K562 (cell line): ENCODE results near the gene PCDHGA8. TPM values are rescaled to one million over a fixed set of nuclear protein-coding genes. Genes with fewer than 3 reads are reported as not detected.
"Not testable (repeated sequence)": the region's sequence is repeated elsewhere in the genome, so short reads cannot be mapped to it uniquely, and the experiment has no call there.

Experiments used
- ATAC-seq: fragments of 200-7000 bp; cut with Tn5 transposase; 3 replicates; pipeline ENCODE4 v1.9.1; 2020; ENCODE audit warnings: moderate library complexity
- BruUV-seq: library from RNA; stranded (reverse); fragments of 400-500 nt; replicated peaks from 2 replicates; lab custom pipeline; 2021; lab: Mats Ljungman, UMichigan
- CTCF ChIA-PET: fragments of 300-600 bp; formaldehyde crosslinking; extraction: SDS; loops from one replicate; lab custom pipeline; 2021; ENCODE audit warnings: low intra/inter-chr PET ratio; lab: Yijun Ruan, JAX
- POLR2A ChIA-PET: fragments of 300-600, 350-650 bp; sonication (Branson Sonifier 250); formaldehyde crosslinking; extraction: SDS; loops from one replicate; lab custom pipeline; 2021; ENCODE audit warnings: antibody characterized with exemption, inconsistent platforms; lab: Yijun Ruan, JAX
- DNase-seq, 4 experiments: peaks; one replicate each; pipeline versions ENCODE4 v3.0.0 to v3.0.0-alpha.2; 2011 to 2018; ENCODE audit warnings: low spot score in 3 of 4, mixed read lengths in 3 of 4; ENCODE audit errors: extremely low read depth in 1 of 4
- FAIRE-seq: peaks from 2 replicates; lab custom pipeline; 2011; peaks lifted over from hg19 to GRCh38; lab: Jason Lieb, UNC
- H2AFZ ChIP-seq: 2 replicates; pipeline ENCODE4 v1.6.0; 2011; ENCODE audit warnings: low read depth, low read length, control low read depth, inconsistent platforms
- H3K27ac ChIP-seq: fragments of 200-600 bp; 3 replicates; pipeline ENCODE4 v1.8.0; 2011; ENCODE audit warnings: low read depth, mild to moderate bottlenecking, control low read depth, inconsistent platforms, low read length, moderate library complexity, mixed read lengths; ENCODE audit errors: extremely low read depth
- H3K27me3 ChIP-seq, 2 experiments: fragments of 300-600 bp in 1 of 2; 2 replicates in 1 of 2; 3 replicates in 1 of 2; pipeline versions ENCODE4 v1.6.0 to v1.8.0; 2011; ENCODE audit warnings: inconsistent platforms in 2 of 2, low read length in 2 of 2, mild to moderate bottlenecking in 1 of 2, mixed read lengths in 1 of 2, moderate library complexity in 1 of 2; ENCODE audit not compliant: control insufficient read depth in 2 of 2, insufficient read depth in 2 of 2
- H3K36me3 ChIP-seq: fragments of 300-600 bp; 3 replicates; pipeline ENCODE4 v1.8.0; 2011; ENCODE audit warnings: mild to moderate bottlenecking, low read length, inconsistent platforms; ENCODE audit not compliant: control insufficient read depth, insufficient read depth
- H3K4me1 ChIP-seq, 2 experiments: fragments of 200-600 bp in 1 of 2; replicated peaks in 1 of 2; 2 replicates in 1 of 2; 3 replicates in 1 of 2; pipeline versions ENCODE4 v1.5.1 to v1.8.0; 2011; ENCODE audit warnings: inconsistent platforms in 2 of 2, low read length in 2 of 2, mild to moderate bottlenecking in 1 of 2, mixed read lengths in 1 of 2, moderate library complexity in 1 of 2; ENCODE audit not compliant: control insufficient read depth in 2 of 2, insufficient read depth in 2 of 2
- H3K4me2 ChIP-seq: 2 replicates; pipeline ENCODE4 v1.6.1; 2011; ENCODE audit warnings: low read length, control low read depth, inconsistent platforms, mixed read lengths; ENCODE audit not compliant: insufficient read depth
- H3K4me3 ChIP-seq: fragments of 200-600 bp; sonication (generic), shearing (Covaris generic); 2 replicates; pipeline ENCODE4 v1.5.1; 2016; ENCODE audit warnings: control low read depth, inconsistent platforms
- H3K79me2 ChIP-seq: fragments of 200-600 bp; 3 replicates; pipeline ENCODE4 v1.8.0; 2011; ENCODE audit warnings: low read length, inconsistent platforms; ENCODE audit not compliant: control insufficient read depth, insufficient read depth
- H3K9ac ChIP-seq, 2 experiments: 2 replicates each; pipeline versions ENCODE4 v1.6.0 to v1.6.1; 2011; ENCODE audit warnings: low read depth in 2 of 2, low read length in 2 of 2, control low read depth in 1 of 2, inconsistent platforms in 1 of 2, mild to moderate bottlenecking in 1 of 2, mixed read lengths in 1 of 2; ENCODE audit not compliant: insufficient read depth in 1 of 2
- H3K9me1 ChIP-seq: one replicate; pipeline ENCODE4 v1.6.0; 2011; ENCODE audit warnings: inconsistent platforms, mild to moderate bottlenecking, low read length, moderate library complexity; ENCODE audit not compliant: control insufficient read depth, insufficient read depth
- H3K9me3 ChIP-seq: replicated peaks from 2 replicates; pipeline ENCODE4 v1.5.1; 2011; ENCODE audit warnings: low read depth, low read length, inconsistent platforms; ENCODE audit not compliant: control insufficient read depth, insufficient read depth
- H4K20me1 ChIP-seq: replicated peaks from 2 replicates; pipeline ENCODE4 v1.6.1; 2011; ENCODE audit warnings: low read length, inconsistent platforms, mixed read lengths; ENCODE audit not compliant: control insufficient read depth, insufficient read depth
- CTCFL ChIP-seq: IDR thresholded peaks from 2 replicates; pipeline ENCODE4 v1.6.1; 2011; ENCODE audit warnings: borderline replicate concordance, low read depth, mild to moderate bottlenecking, moderate library complexity, low read length; ENCODE audit not compliant: insufficient read depth, poor library complexity, severe bottlenecking
- GABPB1 ChIP-seq: sonication (generic); formaldehyde crosslinking; IDR thresholded peaks from 2 replicates; pipeline ENCODE4 v1.8.0; 2022; ENCODE audit warnings: mild to moderate bottlenecking, missing genetic modification reagents
- MTA1 ChIP-seq: fragments of 450-650 bp; IDR thresholded peaks from 2 replicates; pipeline ENCODE4 v1.6.1; 2017; ENCODE audit warnings: borderline replicate concordance
- PKNOX1 ChIP-seq: fragments of 450-650 bp; IDR thresholded peaks from 2 replicates; pipeline ENCODE4 v1.6.1; 2016
- ZBTB8A ChIP-seq: fragments of 450-650 bp; IDR thresholded peaks from 2 replicates; pipeline ENCODE4 v1.6.1; 2018; ENCODE audit warnings: mild to moderate bottlenecking, moderate library complexity; ENCODE audit not compliant: partially characterized antibody
- WGBS: fragments of 100-300 bp; shearing (Covaris generic); methylation state at CpG from one replicate; pipeline ENCODE4 v1.1.6; 2016; ENCODE audit warnings: low coverage, mixed read lengths; ENCODE audit not compliant: insufficient coverage; ENCODE audit errors: missing lambda C conversion rate; 5-methylcytosine and 5-hydroxymethylcytosine counted together
- in situ Hi-C: fragments of 300-500 bp; cut with MboI; formaldehyde crosslinking; loops from 4 replicates; pipeline ENCODE4 v1.15.0; 2018; ENCODE audit warnings: inconsistent platforms, mixed read lengths
- intact Hi-C: fragments of 100-400 bp; cut with micrococcal nuclease; formaldehyde crosslinking; loops from 2 replicates; pipeline ENCODE4 v1.14.2; 2022
- polyA plus RNA-seq, 8 experiments: library from polyadenylated mRNA; depleted of rRNA in 4 of 8; stranded (reverse) in 5 of 8; unstranded in 3 of 8; fragments of >200 nt; fragmentation: Nextera tagmentation in 2 of 8; fragmentation: Illumina TruSeq in 1 of 8; extraction: Ambion mirVana in 2 of 8; extraction: Trizol in 1 of 8; gene quantifications; 2 replicates each; pipeline versions ENCODE4 v1.2.1 to v1.2.3, GENCODE V29; 2011 to 2014; ENCODE audit warnings: inconsistent platforms in 1 of 8, missing spikeins in 1 of 8
- total RNA-seq, 7 experiments: library from RNA; depleted of rRNA in 6 of 7; stranded (reverse); fragments of >200 nt in 6 of 7; fragmentation: Illumina TruSeq in 2 of 7; extraction: Trizol in 2 of 7; gene quantifications; 2 replicates each; pipeline versions ENCODE4 v1.2.1 to v1.2.3, GENCODE V29; 2011 to 2021; ENCODE audit warnings: low replicate concordance in 1 of 7
- TF ChIP-seq, protein P1 (sequence below), 3 experiments: IDR thresholded peaks in 2 of 3; conservative IDR thresholded peaks in 1 of 3; 2 replicates each; pipeline ENCODE4 v1.5.1; 2011 to 2012; ENCODE audit warnings: low read length in 3 of 3, mild to moderate bottlenecking in 3 of 3, control low read depth in 2 of 3, improper control_type of control experiment in 1 of 3, inconsistent platforms in 1 of 3, low read depth in 1 of 3, mixed read lengths in 1 of 3, moderate library complexity in 1 of 3; ENCODE audit not compliant: insufficient read depth in 2 of 3

PCDHGA8 gene
- total and polyA plus RNA-seq, 9 of the 15 experiments (the other 6 are each of a cell fraction or from before 2014, with no cell fraction given) = 0.04 to 0.11 (median 0.07) TPM; not detected in 2

DNA sequence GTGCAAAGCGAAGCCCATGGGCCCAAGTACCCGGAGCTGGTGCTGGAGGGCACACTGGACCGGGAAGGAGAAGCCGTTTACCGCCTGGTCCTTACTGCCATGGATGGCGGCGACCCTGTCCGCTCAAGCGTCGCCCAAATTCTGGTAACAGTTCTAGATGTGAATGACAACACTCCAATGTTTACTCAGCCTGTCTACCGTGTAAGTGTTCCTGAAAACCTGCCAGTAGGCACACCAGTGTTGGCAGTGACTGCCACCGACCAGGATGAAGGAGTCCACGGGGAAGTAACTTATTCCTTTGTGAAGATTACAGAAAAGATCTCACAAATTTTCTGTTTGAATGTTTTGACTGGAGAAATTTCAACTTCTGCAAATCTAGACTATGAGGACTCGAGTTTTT lies 17.8 kb upstream of the PCDHGA8 start:
- WGBS = 6% methylated on average over 14 of the region's 14 CpGs
- H3K79me2 ChIP-seq = no peaks in the 10 kb centered on the region
- H2AFZ ChIP-seq = no peak overlapping the region
- H3K9me1 ChIP-seq = no peaks in the 10 kb centered on the region
- H3K4me1 ChIP-seq = peaks cover 0 to 7% of the 10 kb centered on the region in 2 experiments; a peak in 1 of 5 replicates
- H4K20me1 ChIP-seq = no peaks in the 10 kb centered on the region
- intact Hi-C loops = loop anchor here (5.0 kb wide), 1 partner anchor 47 kb away; no protein-coding TSS in a partner anchor
- CTCF ChIA-PET = interaction anchor here (1.3 kb wide), 1 partner anchor 140 kb away, joined by 3 read pairs; no protein-coding TSS in a partner anchor
- no peak for FAIRE-seq
- no TSS peak for BruUV-seq
- DNase-seq = no peak
- in situ Hi-C loops = no loop called here
- H3K4me3 ChIP-seq = no peak overlapping the region
- peaks cover 4 to 38% of the 10 kb centered on the region in 2 experiments; a peak in 4 of 5 replicates for H3K27me3 ChIP-seq
- POLR2A ChIA-PET = interaction anchor here (0.6 kb wide), 1 partner anchor 206 kb away, joined by 5 read pairs; no protein-coding TSS in a partner anchor
- H3K9ac ChIP-seq = no peak overlapping the region
- H3K27ac ChIP-seq = no peak overlapping the region
- TF ChIP-seq ZBTB8A (no peak), MTA1 (no peak), GABPB1 (CRISPR knock-in tag) (no peak)
- H3K9me3 ChIP-seq = no peaks in the 10 kb centered on the region
- no peak for ATAC-seq
- H3K36me3 ChIP-seq = no peaks in the 10 kb centered on the region
- H3K4me2 ChIP-seq = no peak overlapping the region

GRCh38 chr5:141375444-141376155 lies 16.8 kb upstream of the PCDHGA8 start:
- H3K27me3 ChIP-seq = peaks cover 4 to 32% of the 10 kb centered on the region in 2 experiments; a peak in 4 of 5 replicates
- POLR2A ChIA-PET, H3K4me2 ChIP-seq, H3K36me3 ChIP-seq, BruUV-seq, H3K4me1 ChIP-seq, CTCF ChIA-PET, H3K79me2 ChIP-seq, H3K4me3 ChIP-seq, H3K27ac ChIP-seq, FAIRE-seq, intact Hi-C loops, H4K20me1 ChIP-seq, H3K9ac ChIP-seq, in situ Hi-C loops, H3K9me1 ChIP-seq, H2AFZ ChIP-seq, H3K9me3 ChIP-seq: not testable (repeated sequence)
- ATAC-seq = peak; percentile 72; the same call in 2 of the 3 replicates
- WGBS = 28% methylated on average over 23 of the region's 48 CpGs
- DNase-seq = peak in 1 of 4 experiments; percentile 30
- TF ChIP-seq PKNOX1 = peak; percentile 55
- TF ChIP-seq CTCFL = peak; percentile 40
- TF ChIP-seq, protein P1, sequence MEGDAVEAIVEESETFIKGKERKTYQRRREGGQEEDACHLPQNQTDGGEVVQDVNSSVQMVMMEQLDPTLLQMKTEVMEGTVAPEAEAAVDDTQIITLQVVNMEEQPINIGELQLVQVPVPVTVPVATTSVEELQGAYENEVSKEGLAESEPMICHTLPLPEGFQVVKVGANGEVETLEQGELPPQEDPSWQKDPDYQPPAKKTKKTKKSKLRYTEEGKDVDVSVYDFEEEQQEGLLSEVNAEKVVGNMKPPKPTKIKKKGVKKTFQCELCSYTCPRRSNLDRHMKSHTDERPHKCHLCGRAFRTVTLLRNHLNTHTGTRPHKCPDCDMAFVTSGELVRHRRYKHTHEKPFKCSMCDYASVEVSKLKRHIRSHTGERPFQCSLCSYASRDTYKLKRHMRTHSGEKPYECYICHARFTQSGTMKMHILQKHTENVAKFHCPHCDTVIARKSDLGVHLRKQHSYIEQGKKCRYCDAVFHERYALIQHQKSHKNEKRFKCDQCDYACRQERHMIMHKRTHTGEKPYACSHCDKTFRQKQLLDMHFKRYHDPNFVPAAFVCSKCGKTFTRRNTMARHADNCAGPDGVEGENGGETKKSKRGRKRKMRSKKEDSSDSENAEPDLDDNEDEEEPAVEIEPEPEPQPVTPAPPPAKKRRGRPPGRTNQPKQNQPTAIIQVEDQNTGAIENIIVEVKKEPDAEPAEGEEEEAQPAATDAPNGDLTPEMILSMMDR (IDR thresholded peaks at IDR 0.05 in 2 of 3, conservative IDR thresholded peaks at IDR 0.05 in 1 of 3; ENCODE audit: insufficient read depth in 2 of 3, low read depth in 1 of 3, low read length in 3 of 3) = peak; percentile 8 to 37 (median 35); a peak in 3 of 6 replicates
